ENCODE data around the gene BRK1. TPM values are rescaled to one million over a fixed set of nuclear protein-coding genes. Genes with fewer than 3 reads are reported as not detected.
"Not testable (repeated sequence)": the region's sequence is repeated elsewhere in the genome, so short reads cannot be mapped to it uniquely, and the experiment has no call there.

BRK1 gene
- total RNA-seq, 1 donor from 2014 or later: 123 TPM

- H3K4me1 Mint-ChIP-seq: no peaks in the 10 kb centered on the region
- no peak for TF ChIP-seq CTCF (IDR thresholded peaks at IDR 0.05)
Measured at GRCh38 chr3:10088256-10088655, 27.2 kb upstream of the BRK1 start.

GRCh38 chr3:10090179-10090578 is 25.3 kb upstream of the BRK1 start:
- Mint-ChIP-seq H3K4me3 (no peak overlapping the region), H3K36me3 (ENCODE audit: low read depth) (peaks cover 64% of the 10 kb centered on the region), H3K27ac (no peak overlapping the region), H3K4me1 (peaks cover 2% of the 10 kb centered on the region), H3K27me3 (no peaks in the 10 kb centered on the region), H3K9me3 (no peaks in the 10 kb centered on the region)
- POLR2A ChIA-PET: no interaction called here
- no peak for TF ChIP-seq CTCF (IDR thresholded peaks at IDR 0.05)
- intact Hi-C loops (cut with micrococcal nuclease): no loop called here
- ATAC-seq (ENCODE audit: low read depth) (no peak), DNase-seq (no peak)
- CTCF ChIA-PET: no interaction called here

More at GRCh38 chr3:10088256-10088655, 27.2 kb upstream of the BRK1 start:
- no peak for DNase-seq
- no peak overlapping the region for H3K4me3 Mint-ChIP-seq
- intact Hi-C loops (cut with micrococcal nuclease): loop anchor here (10.0 kb wide), 1 partner anchor 137 kb away; no protein-coding TSS in a partner anchor
- no peak overlapping the region for H3K27ac Mint-ChIP-seq
- peaks cover 65% of the 10 kb centered on the region for H3K36me3 Mint-ChIP-seq (ENCODE audit: low read depth)
- ChIA-PET CTCF (no interaction called here), POLR2A (no interaction called here)
- no peaks in the 10 kb centered on the region for H3K27me3 Mint-ChIP-seq
- H3K9me3 Mint-ChIP-seq: no peaks in the 10 kb centered on the region
- ATAC-seq (ENCODE audit: low read depth): no peak

GRCh38 chr3:10090774-10091173 is 24.7 kb upstream of the BRK1 start:
- POLR2A ChIA-PET, H3K27me3 Mint-ChIP-seq, CTCF ChIA-PET: not testable (repeated sequence)

GRCh38 chr3:10091387-10091786 is 24.1 kb upstream of the BRK1 start:
- DNase-seq; H3K4me1 Mint-ChIP-seq; POLR2A ChIA-PET; H3K27me3 Mint-ChIP-seq; H3K4me3 Mint-ChIP-seq; CTCF ChIA-PET; H3K27ac Mint-ChIP-seq; intact Hi-C loops (cut with micrococcal nuclease); ATAC-seq (ENCODE audit: low read depth); H3K9me3 Mint-ChIP-seq: not testable (repeated sequence)
- H3K36me3 Mint-ChIP-seq (ENCODE audit: low read depth): peaks cover 57% of the 10 kb centered on the region

More at GRCh38 chr3:10090774-10091173, 24.7 kb upstream of the BRK1 start:
- DNase-seq; H3K4me3 Mint-ChIP-seq; H3K9me3 Mint-ChIP-seq; intact Hi-C loops (cut with micrococcal nuclease); H3K4me1 Mint-ChIP-seq; ATAC-seq (ENCODE audit: low read depth); H3K27ac Mint-ChIP-seq: not testable (repeated sequence)
- peaks cover 62% of the 10 kb centered on the region for H3K36me3 Mint-ChIP-seq (ENCODE audit: low read depth)

- peaks cover 6% of the 10 kb centered on the region for H3K4me1 Mint-ChIP-seq
- ATAC-seq (ENCODE audit: low read depth) (no peak), DNase-seq (no peak)
- peaks cover 53% of the 10 kb centered on the region for H3K36me3 Mint-ChIP-seq (ENCODE audit: low read depth)
- H3K9me3 Mint-ChIP-seq: no peaks in the 10 kb centered on the region
- intact Hi-C loops (cut with micrococcal nuclease): no loop called here
- POLR2A ChIA-PET: interaction anchor here (0.5 kb wide), 1 partner anchor 21 kb away, joined by 3 read pairs; no protein-coding TSS in a partner anchor
- no peak overlapping the region for H3K27ac Mint-ChIP-seq
- no peak overlapping the region for H3K4me3 Mint-ChIP-seq
- H3K27me3 Mint-ChIP-seq: no peaks in the 10 kb centered on the region
- CTCF ChIA-PET: no interaction called here
- no peak for TF ChIP-seq CTCF (IDR thresholded peaks at IDR 0.05)
Measured at GRCh38 chr3:10093678-10094077, 21.8 kb upstream of the BRK1 start.

GRCh38 chr3:10099041-10099440 is 16.4 kb upstream of the BRK1 start:
- no peak overlapping the region for H3K4me3 Mint-ChIP-seq
- CTCF ChIA-PET: no interaction called here
- no peak for TF ChIP-seq CTCF (IDR thresholded peaks at IDR 0.05)
- H3K27ac Mint-ChIP-seq: no peak overlapping the region
- DNase-seq (no peak), ATAC-seq (ENCODE audit: low read depth) (no peak)
- H3K9me3 Mint-ChIP-seq: no peaks in the 10 kb centered on the region
- intact Hi-C loops (cut with micrococcal nuclease): no loop called here
- H3K36me3 Mint-ChIP-seq (ENCODE audit: low read depth): peaks cover 44% of the 10 kb centered on the region
- POLR2A ChIA-PET: no interaction called here
- peaks cover 6% of the 10 kb centered on the region for H3K4me1 Mint-ChIP-seq
- H3K27me3 Mint-ChIP-seq: no peaks in the 10 kb centered on the region

Measured in activated B cell treated with CpG ODN at 0.5 μM for 24 hours (primary cell).